Endothelial cell of umbilical vein (primary cell): ENCODE measurements around the gene TRPM3. TPM values are rescaled to one million over a fixed set of nuclear protein-coding genes. Genes with fewer than 3 reads are reported as not detected.

Experiments
- BruUV-seq: library from RNA; stranded (reverse); fragments of 400-500 nt; replicated peaks from 2 replicates; lab custom pipeline; 2021; lab: Mats Ljungman, UMichigan
- CTCF ChIA-PET: fragments of 300-600, 350-600 bp; sonication (Branson Sonifier 250); formaldehyde crosslinking; loops from one replicate; lab custom pipeline; 2021; ENCODE audit warnings: antibody characterized with exemption, inconsistent platforms; lab: Charles Lee
- POLR2A ChIA-PET: fragments of 300-600, 350-600 bp; sonication (Branson Sonifier 250); formaldehyde crosslinking; loops from one replicate; lab custom pipeline; 2021; ENCODE audit warnings: antibody characterized with exemption, inconsistent platforms; lab: Charles Lee
- DNase-seq: peaks from one replicate; pipeline ENCODE4 v3.0.0-alpha.2; 2011; ENCODE audit warnings: low read depth, low spot score
- FAIRE-seq: peaks from 2 replicates; lab custom pipeline; 2011; peaks lifted over from hg19 to GRCh38; lab: Jason Lieb, UNC
- H2AFZ ChIP-seq: 2 replicates; pipeline ENCODE4 v1.6.0; 2012; ENCODE audit warnings: low read depth, low read length, control low read depth, inconsistent platforms
- H3K27ac ChIP-seq: 2 replicates; pipeline ENCODE4 v1.5.1; 2011; ENCODE audit warnings: low read depth, mild to moderate bottlenecking, control low read depth, low read length, moderate library complexity; ENCODE audit not compliant: insufficient read depth
- H3K27me3 ChIP-seq, 2 experiments: 2 replicates each; pipeline versions ENCODE4 v1.6.0 to v1.6.1; 2011; ENCODE audit warnings: low read length in 2 of 2, mixed read lengths in 1 of 2; ENCODE audit not compliant: control insufficient read depth in 2 of 2, insufficient read depth in 2 of 2
- H3K36me3 ChIP-seq, 2 experiments: 2 replicates in 1 of 2; 3 replicates in 1 of 2; pipeline ENCODE4 v1.5.1; 2011; ENCODE audit warnings: low read length in 2 of 2, mild to moderate bottlenecking in 1 of 2, moderate library complexity in 1 of 2; ENCODE audit not compliant: control insufficient read depth in 2 of 2, insufficient read depth in 2 of 2; ENCODE audit errors: extremely low read depth in 1 of 2
- H3K4me1 ChIP-seq: 3 replicates; pipeline ENCODE4 v1.5.1; 2011; ENCODE audit warnings: mild to moderate bottlenecking, low read length; ENCODE audit not compliant: control insufficient read depth, insufficient read depth; ENCODE audit errors: extremely low read depth
- H3K4me2 ChIP-seq: 2 replicates; pipeline ENCODE4 v1.6.1; 2011; ENCODE audit warnings: low read length, control low read depth, mixed read lengths; ENCODE audit not compliant: insufficient read depth
- H3K4me3 ChIP-seq, 3 experiments: fragments of 200-600 bp in 1 of 3; sonication (generic), shearing (Covaris generic) in 1 of 3; replicated peaks in 1 of 3; 2 replicates each; pipeline ENCODE4 v1.5.1; 2011 to 2016; ENCODE audit warnings: control low read depth in 3 of 3, low read length in 3 of 3, mild to moderate bottlenecking in 2 of 3, inconsistent platforms in 1 of 3, low read depth in 1 of 3, moderate library complexity in 1 of 3; ENCODE audit not compliant: insufficient read depth in 1 of 3
- H3K79me2 ChIP-seq: 2 replicates; pipeline ENCODE4 v1.6.0; 2012; ENCODE audit warnings: low read length, inconsistent platforms; ENCODE audit not compliant: control insufficient read depth, insufficient read depth
- H3K9ac ChIP-seq: replicated peaks from 2 replicates; pipeline ENCODE3; 2011; ENCODE audit warnings: low read length, control low read depth; ENCODE audit not compliant: insufficient read depth; ENCODE audit errors: extremely low read depth
- H3K9me1 ChIP-seq: replicated peaks from 3 replicates; pipeline ENCODE4 v1.6.0; 2011; ENCODE audit warnings: mild to moderate bottlenecking, low read length; ENCODE audit not compliant: control insufficient read depth, insufficient read depth; ENCODE audit errors: extremely low read depth
- H3K9me3 ChIP-seq: replicated peaks from 2 replicates; pipeline ENCODE4 v1.5.1; 2012; ENCODE audit warnings: low read length, inconsistent platforms; ENCODE audit not compliant: control insufficient read depth, insufficient read depth
- H4K20me1 ChIP-seq: replicated peaks from 2 replicates; pipeline ENCODE3; 2011; ENCODE audit warnings: mild to moderate bottlenecking, low read length; ENCODE audit not compliant: control insufficient read depth, insufficient read depth; ENCODE audit errors: extremely low read depth
- EZH2 ChIP-seq: IDR thresholded peaks from 2 replicates; pipeline ENCODE4 v1.6.1; 2012; ENCODE audit warnings: borderline replicate concordance, low read depth, mild to moderate bottlenecking, moderate library complexity, low read length, inconsistent platforms; ENCODE audit not compliant: severe bottlenecking
- FOS ChIP-seq: IDR thresholded peaks from 2 replicates; pipeline ENCODE4 v1.6.1; 2011; ENCODE audit warnings: mild to moderate bottlenecking, low read length, moderate library complexity, borderline replicate concordance; ENCODE audit not compliant: insufficient read depth
- GATA2 ChIP-seq: IDR thresholded peaks from 2 replicates; pipeline ENCODE4 v1.7.0; 2011; ENCODE audit warnings: low read depth, mild to moderate bottlenecking, moderate library complexity, mixed read lengths, low read length; ENCODE audit not compliant: insufficient read length, insufficient read depth
- JUN ChIP-seq: IDR thresholded peaks from 2 replicates; pipeline ENCODE4 v1.6.1; 2011; ENCODE audit warnings: borderline replicate concordance, low read depth; ENCODE audit not compliant: insufficient read length, insufficient read depth
- MAX ChIP-seq: IDR thresholded peaks from 2 replicates; pipeline ENCODE4 v1.6.1; 2011; ENCODE audit not compliant: insufficient read depth, insufficient read length
- MYC ChIP-seq: IDR thresholded peaks from one replicate; pipeline ENCODE4 v1.6.1; 2011; ENCODE audit warnings: mild to moderate bottlenecking, low read depth, low read length
- POLR2A ChIP-seq: IDR thresholded peaks from 2 replicates; pipeline ENCODE4 v1.6.1; 2012; ENCODE audit warnings: low read depth, mild to moderate bottlenecking, control low read depth, low read length
- POLR2AphosphoS5 ChIP-seq: IDR thresholded peaks from 2 replicates; pipeline ENCODE4 v1.6.1; 2012; ENCODE audit warnings: low read depth, mild to moderate bottlenecking, control low read depth, low read length, moderate library complexity; ENCODE audit not compliant: insufficient read depth
- dilution Hi-C: fragments of 300-500 bp; cut with MboI; formaldehyde crosslinking; loops from one replicate; pipeline ENCODE4 v1.15.0; 2019; ENCODE audit warnings: low sequenced_read_pairs; ENCODE audit not compliant: extremely low pct_ligation_motif_present
- intact Hi-C: fragments of 100-400 bp; cut with micrococcal nuclease; formaldehyde crosslinking; loops from one replicate; pipeline ENCODE4 v1.10.0; 2022
- polyA plus RNA-seq, 4 experiments: library from polyadenylated mRNA; depleted of rRNA in 3 of 4; stranded (reverse) in 3 of 4; unstranded in 1 of 4; fragments of >200 nt; gene quantifications; 2 replicates each; pipeline versions ENCODE4 v1.2.1 to v1.2.3, GENCODE V29; 2011 to 2012; ENCODE audit warnings: missing spikeins in 1 of 4
- total RNA-seq: library from RNA; stranded (reverse); gene quantifications from 2 replicates; pipeline ENCODE4 v1.2.3, GENCODE V29; 2021
- TF ChIP-seq, protein P1 (sequence below), 2 donors: IDR thresholded peaks; 1 replicate in 1 of 2; 2 replicates in 1 of 2; pipeline ENCODE4 v1.5.1; 2011; ENCODE audit warnings: low read length in 2 of 2, mild to moderate bottlenecking in 2 of 2, moderate library complexity in 2 of 2, control low read depth in 1 of 2, inconsistent platforms in 1 of 2, low read depth in 1 of 2; ENCODE audit not compliant: insufficient read depth in 1 of 2; ENCODE audit errors: extremely low read depth in 1 of 2

The TRPM3 gene
- total and polyA plus RNA-seq, 2 donors (not counting 3 experiments of a cell fraction or from before 2014, with no cell fraction given), result 0.17 to 0.33 TPM

GRCh38 chr9:70561786-70562395, 559.5 kb downstream of the TRPM3 start:
- Histone ChIP-seq H3K9me1 (no peaks in the 10 kb centered on the region), H3K4me2 (no peak overlapping the region), H3K27ac (no peak overlapping the region), H3K9ac (no peak overlapping the region), H3K4me3 (no peak overlapping the region), H3K27me3 (no peaks in the 10 kb centered on the region), H4K20me1 (no peaks in the 10 kb centered on the region), H3K9me3 (no peaks in the 10 kb centered on the region), H3K79me2 (no peaks in the 10 kb centered on the region), H3K4me1 (no peaks in the 10 kb centered on the region), H2AFZ (no peak overlapping the region), H3K36me3 (no peaks in the 10 kb centered on the region)
- ChIA-PET CTCF (interaction anchor here (0.7 to 1.5 kb wide), 2 partner anchors 8 to 226 kb away, joined by 3 read pairs; no protein-coding TSS in a partner anchor), POLR2A (no interaction called here)
- TF ChIP-seq JUN, result no peak
- TF ChIP-seq POLR2AphosphoS5, result no peak
- no peak for TF ChIP-seq EZH2
- no peak for TF ChIP-seq POLR2A
- no peak for TF ChIP-seq GATA2
- no peak for TF ChIP-seq MYC
- TF ChIP-seq, protein P1, sequence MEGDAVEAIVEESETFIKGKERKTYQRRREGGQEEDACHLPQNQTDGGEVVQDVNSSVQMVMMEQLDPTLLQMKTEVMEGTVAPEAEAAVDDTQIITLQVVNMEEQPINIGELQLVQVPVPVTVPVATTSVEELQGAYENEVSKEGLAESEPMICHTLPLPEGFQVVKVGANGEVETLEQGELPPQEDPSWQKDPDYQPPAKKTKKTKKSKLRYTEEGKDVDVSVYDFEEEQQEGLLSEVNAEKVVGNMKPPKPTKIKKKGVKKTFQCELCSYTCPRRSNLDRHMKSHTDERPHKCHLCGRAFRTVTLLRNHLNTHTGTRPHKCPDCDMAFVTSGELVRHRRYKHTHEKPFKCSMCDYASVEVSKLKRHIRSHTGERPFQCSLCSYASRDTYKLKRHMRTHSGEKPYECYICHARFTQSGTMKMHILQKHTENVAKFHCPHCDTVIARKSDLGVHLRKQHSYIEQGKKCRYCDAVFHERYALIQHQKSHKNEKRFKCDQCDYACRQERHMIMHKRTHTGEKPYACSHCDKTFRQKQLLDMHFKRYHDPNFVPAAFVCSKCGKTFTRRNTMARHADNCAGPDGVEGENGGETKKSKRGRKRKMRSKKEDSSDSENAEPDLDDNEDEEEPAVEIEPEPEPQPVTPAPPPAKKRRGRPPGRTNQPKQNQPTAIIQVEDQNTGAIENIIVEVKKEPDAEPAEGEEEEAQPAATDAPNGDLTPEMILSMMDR (IDR thresholded peaks at IDR 0.05; ENCODE audit: extremely low read depth in 1 of 2, insufficient read depth in 1 of 2, low read depth in 1 of 2, low read length in 2 of 2), result no peak
- TF ChIP-seq MAX, result no peak
- no peak for TF ChIP-seq FOS
- dilution Hi-C loops, result no loop called here
- DNase-seq (no peak), FAIRE-seq (no peak)
- no TSS peak for BruUV-seq
- intact Hi-C loops, result no loop called here
